ENCODE measurements around the gene CCDC73. TPM values are rescaled to one million over a fixed set of nuclear protein-coding genes. Genes with fewer than 3 reads are reported as not detected.

The CCDC73 gene
- total RNA-seq (under 1 TPM; 0.23 to 0.50 TPM), polyA plus RNA-seq (under 1 TPM; 0.02 to 0.43 TPM)

DNA sequence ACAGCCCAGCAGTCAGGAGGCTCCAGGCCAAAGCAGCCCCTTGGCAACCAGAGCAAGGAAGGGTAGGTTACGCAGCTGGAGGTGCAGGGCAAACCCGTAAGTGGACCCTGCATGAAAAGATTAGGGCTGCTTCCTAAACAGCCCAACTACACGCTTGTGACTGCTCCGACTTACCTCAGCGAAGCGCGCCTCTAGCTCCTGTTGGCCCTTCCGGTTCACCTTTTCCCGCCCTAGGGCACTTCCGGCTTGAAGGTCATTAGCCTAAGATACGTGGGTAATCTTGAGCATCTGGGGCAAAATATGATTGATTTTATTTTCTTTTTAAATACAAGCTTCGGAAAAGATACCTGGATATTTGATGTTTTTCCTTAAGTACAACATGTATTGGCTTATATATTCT lies at the start of gene CCDC73:
CCDC73 (minus strand) TSS at position 224 of the 400 bp plus-strand sequence. CDS start 34,419 bp downstream, outside the sequence.
- TF ChIP-seq, protein P1, sequence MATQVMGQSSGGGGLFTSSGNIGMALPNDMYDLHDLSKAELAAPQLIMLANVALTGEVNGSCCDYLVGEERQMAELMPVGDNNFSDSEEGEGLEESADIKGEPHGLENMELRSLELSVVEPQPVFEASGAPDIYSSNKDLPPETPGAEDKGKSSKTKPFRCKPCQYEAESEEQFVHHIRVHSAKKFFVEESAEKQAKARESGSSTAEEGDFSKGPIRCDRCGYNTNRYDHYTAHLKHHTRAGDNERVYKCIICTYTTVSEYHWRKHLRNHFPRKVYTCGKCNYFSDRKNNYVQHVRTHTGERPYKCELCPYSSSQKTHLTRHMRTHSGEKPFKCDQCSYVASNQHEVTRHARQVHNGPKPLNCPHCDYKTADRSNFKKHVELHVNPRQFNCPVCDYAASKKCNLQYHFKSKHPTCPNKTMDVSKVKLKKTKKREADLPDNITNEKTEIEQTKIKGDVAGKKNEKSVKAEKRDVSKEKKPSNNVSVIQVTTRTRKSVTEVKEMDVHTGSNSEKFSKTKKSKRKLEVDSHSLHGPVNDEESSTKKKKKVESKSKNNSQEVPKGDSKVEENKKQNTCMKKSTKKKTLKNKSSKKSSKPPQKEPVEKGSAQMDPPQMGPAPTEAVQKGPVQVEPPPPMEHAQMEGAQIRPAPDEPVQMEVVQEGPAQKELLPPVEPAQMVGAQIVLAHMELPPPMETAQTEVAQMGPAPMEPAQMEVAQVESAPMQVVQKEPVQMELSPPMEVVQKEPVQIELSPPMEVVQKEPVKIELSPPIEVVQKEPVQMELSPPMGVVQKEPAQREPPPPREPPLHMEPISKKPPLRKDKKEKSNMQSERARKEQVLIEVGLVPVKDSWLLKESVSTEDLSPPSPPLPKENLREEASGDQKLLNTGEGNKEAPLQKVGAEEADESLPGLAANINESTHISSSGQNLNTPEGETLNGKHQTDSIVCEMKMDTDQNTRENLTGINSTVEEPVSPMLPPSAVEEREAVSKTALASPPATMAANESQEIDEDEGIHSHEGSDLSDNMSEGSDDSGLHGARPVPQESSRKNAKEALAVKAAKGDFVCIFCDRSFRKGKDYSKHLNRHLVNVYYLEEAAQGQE (IDR thresholded peaks at IDR 0.05) = no peak
- no peak for TF ChIP-seq FOXA2 (IDR thresholded peaks at IDR 0.05)
- no peak for TF ChIP-seq GABPA (IDR thresholded peaks at IDR 0.05 in 1 of 2, conservative IDR thresholded peaks at IDR 0.05 in 1 of 2)
- TF ChIP-seq, protein P2, sequence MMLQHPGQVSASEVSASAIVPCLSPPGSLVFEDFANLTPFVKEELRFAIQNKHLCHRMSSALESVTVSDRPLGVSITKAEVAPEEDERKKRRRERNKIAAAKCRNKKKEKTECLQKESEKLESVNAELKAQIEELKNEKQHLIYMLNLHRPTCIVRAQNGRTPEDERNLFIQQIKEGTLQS (IDR thresholded peaks at IDR 0.05) = no peak
- no peak for TF ChIP-seq NR2F2 (IDR thresholded peaks at IDR 0.05)
- TF ChIP-seq RXRA (IDR thresholded peaks at IDR 0.05) = no peak
- TF ChIP-seq, protein P3, sequence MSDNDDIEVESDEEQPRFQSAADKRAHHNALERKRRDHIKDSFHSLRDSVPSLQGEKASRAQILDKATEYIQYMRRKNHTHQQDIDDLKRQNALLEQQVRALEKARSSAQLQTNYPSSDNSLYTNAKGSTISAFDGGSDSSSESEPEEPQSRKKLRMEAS (IDR thresholded peaks at IDR 0.05) = no peak
- no peak for TF ChIP-seq HNF4A (conservative IDR thresholded peaks at IDR 0.05)
- TF ChIP-seq, protein P4, sequence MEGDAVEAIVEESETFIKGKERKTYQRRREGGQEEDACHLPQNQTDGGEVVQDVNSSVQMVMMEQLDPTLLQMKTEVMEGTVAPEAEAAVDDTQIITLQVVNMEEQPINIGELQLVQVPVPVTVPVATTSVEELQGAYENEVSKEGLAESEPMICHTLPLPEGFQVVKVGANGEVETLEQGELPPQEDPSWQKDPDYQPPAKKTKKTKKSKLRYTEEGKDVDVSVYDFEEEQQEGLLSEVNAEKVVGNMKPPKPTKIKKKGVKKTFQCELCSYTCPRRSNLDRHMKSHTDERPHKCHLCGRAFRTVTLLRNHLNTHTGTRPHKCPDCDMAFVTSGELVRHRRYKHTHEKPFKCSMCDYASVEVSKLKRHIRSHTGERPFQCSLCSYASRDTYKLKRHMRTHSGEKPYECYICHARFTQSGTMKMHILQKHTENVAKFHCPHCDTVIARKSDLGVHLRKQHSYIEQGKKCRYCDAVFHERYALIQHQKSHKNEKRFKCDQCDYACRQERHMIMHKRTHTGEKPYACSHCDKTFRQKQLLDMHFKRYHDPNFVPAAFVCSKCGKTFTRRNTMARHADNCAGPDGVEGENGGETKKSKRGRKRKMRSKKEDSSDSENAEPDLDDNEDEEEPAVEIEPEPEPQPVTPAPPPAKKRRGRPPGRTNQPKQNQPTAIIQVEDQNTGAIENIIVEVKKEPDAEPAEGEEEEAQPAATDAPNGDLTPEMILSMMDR (IDR thresholded peaks at IDR 0.05; ENCODE audit: low read depth, low read length, missing input control) = no peak
- Histone ChIP-seq H3K27ac (ENCODE audit: low read depth in 1 of 2, low read length in 2 of 2) (no peak within 1 kb of the TSS), H3K27me3 (ENCODE audit: control insufficient read depth in 4 of 4, insufficient read depth in 4 of 4, low read length in 3 of 4) (no peaks in the 10 kb centered on the region), H3K9me3 (ENCODE audit: control insufficient read depth in 4 of 4, low read length in 3 of 4) (no peaks in the 10 kb centered on the region), H3K4me1 (ENCODE audit: control insufficient read depth in 4 of 4, insufficient read depth in 4 of 4, low read length in 3 of 4) (peaks cover 0 to 5% (median 1%) of the 10 kb centered on the region in 4 donors), H3K4me3 (ENCODE audit: low read depth in 1 of 3, low read length in 3 of 3) (no peak within 1 kb of the TSS), H3K9ac (ENCODE audit: low read depth in 1 of 2, low read length in 2 of 2) (no peak within 1 kb of the TSS), H3K36me3 (ENCODE audit: control insufficient read depth in 4 of 4, insufficient read depth in 3 of 4, low read depth in 1 of 4, low read length in 3 of 4) (peaks cover 0 to 2% (median under 1%) of the 10 kb centered on the region in 4 donors)
- DNase-seq (ENCODE audit: low spot score) = no peak
- WGBS = 96% methylated on average over 12 of the region's 12 CpGs

DNA sequence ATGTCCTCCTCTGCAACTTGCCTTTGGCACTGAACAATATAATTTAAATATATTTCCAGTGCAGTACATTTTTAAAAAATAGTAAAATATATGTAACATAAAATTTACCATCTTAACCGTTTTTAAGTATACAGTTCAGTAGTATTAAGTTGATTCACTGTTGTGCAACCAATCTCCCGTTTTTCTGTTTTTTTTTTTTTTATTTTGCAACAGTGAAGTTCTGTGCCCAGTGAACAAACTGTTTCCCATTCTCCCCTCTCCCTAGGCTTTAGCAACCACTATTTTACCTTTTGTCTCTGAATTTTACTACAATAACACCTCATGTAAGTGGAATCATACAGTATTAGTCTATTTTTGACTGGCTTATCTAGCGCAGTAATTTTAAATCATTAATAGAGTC lies 49.1 kb upstream of the CCDC73 start:
- Histone ChIP-seq H3K9ac (ENCODE audit: low read depth in 1 of 2, low read length in 2 of 2) (no peak overlapping the region), H3K27me3 (ENCODE audit: control insufficient read depth in 4 of 4, insufficient read depth in 4 of 4, low read length in 3 of 4) (no peaks in the 10 kb centered on the region), H3K4me1 (ENCODE audit: control insufficient read depth in 4 of 4, insufficient read depth in 4 of 4, low read length in 3 of 4) (peaks cover 2 to 8% (median 3%) of the 10 kb centered on the region in 4 donors), H3K4me3 (ENCODE audit: low read depth in 1 of 3, low read length in 3 of 3) (no peak overlapping the region), H3K9me3 (ENCODE audit: control insufficient read depth in 4 of 4, low read length in 3 of 4) (no peaks in the 10 kb centered on the region), H3K27ac (ENCODE audit: low read depth in 1 of 2, low read length in 2 of 2) (no peak overlapping the region), H3K36me3 (ENCODE audit: control insufficient read depth in 4 of 4, insufficient read depth in 3 of 4, low read depth in 1 of 4, low read length in 3 of 4) (peaks cover 3 to 23% (median 9%) of the 10 kb centered on the region in 4 donors)
- TF ChIP-seq RAD21 (IDR thresholded peaks at IDR 0.05) (peak in 1 of 2 donors; percentile 10), HNF4A (conservative IDR thresholded peaks at IDR 0.05) (peak in 1 of 2 donors; percentile 28), HNF4G (IDR thresholded peaks at IDR 0.05) (no peak)
- DNase-seq (ENCODE audit: low spot score) = no peak
- 46% methylated on average over 3 of the region's 3 CpGs for WGBS

DNA sequence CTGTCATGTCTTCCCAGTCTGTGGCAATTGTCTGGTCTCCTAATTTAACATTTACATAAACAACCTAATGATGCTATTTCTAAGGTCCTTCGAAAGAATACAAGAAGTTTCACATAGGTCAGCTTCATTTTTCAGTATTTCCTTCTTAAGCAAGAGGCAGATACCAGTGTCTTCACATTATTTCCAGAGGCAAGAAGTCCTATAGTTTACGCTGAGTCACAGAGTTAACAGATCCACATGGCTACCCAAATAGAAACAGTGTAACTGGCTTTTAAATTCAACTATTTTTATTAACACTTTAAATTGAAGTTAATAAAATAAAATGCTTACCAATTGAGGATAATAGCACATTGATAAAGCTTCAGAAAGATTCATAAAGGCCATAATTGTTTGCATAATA lies 46.1 kb upstream of the CCDC73 start:
- Histone ChIP-seq H3K9me3 (ENCODE audit: control insufficient read depth in 4 of 4, low read length in 3 of 4) (no peaks in the 10 kb centered on the region), H3K4me1 (ENCODE audit: control insufficient read depth in 4 of 4, insufficient read depth in 4 of 4, low read length in 3 of 4) (peaks cover 2 to 10% (median 3%) of the 10 kb centered on the region in 4 donors), H3K4me3 (ENCODE audit: low read depth in 1 of 3, low read length in 3 of 3) (no peak overlapping the region), H3K36me3 (ENCODE audit: control insufficient read depth in 4 of 4, insufficient read depth in 3 of 4, low read depth in 1 of 4, low read length in 3 of 4) (peaks cover 0 to 28% (median 5%) of the 10 kb centered on the region in 4 donors), H3K9ac (ENCODE audit: low read depth in 1 of 2, low read length in 2 of 2) (no peak overlapping the region), H3K27ac (ENCODE audit: low read depth in 1 of 2, low read length in 2 of 2) (no peak overlapping the region), H3K27me3 (ENCODE audit: control insufficient read depth in 4 of 4, insufficient read depth in 4 of 4, low read length in 3 of 4) (no peaks in the 10 kb centered on the region)
- no peak for DNase-seq (ENCODE audit: low spot score)
- TF ChIP-seq YY1 (IDR thresholded peaks at IDR 0.05) (no peak), NR2F2 (IDR thresholded peaks at IDR 0.05) (no peak), EGR1 (IDR thresholded peaks at IDR 0.05; ENCODE audit: low read depth in 2 of 2) (no peak), FOXA1 (IDR thresholded peaks at IDR 0.05) (no peak), JUND (IDR thresholded peaks at IDR 0.05) (no peak), GABPA (IDR thresholded peaks at IDR 0.05 in 1 of 2, conservative IDR thresholded peaks at IDR 0.05 in 1 of 2) (no peak)
- TF ChIP-seq, protein P2 (IDR thresholded peaks at IDR 0.05) = no peak
- TF ChIP-seq, protein P4 (IDR thresholded peaks at IDR 0.05; ENCODE audit: low read depth, low read length, missing input control) = no peak
- 95% methylated on average over 2 of the region's 2 CpGs for WGBS
